22Rv1 (cell line): ENCODE data around the gene ETV7.

Source experiments
- CTCF ChIP-seq: fragments of 450-650 bp; IDR thresholded peaks from 2 replicates; pipeline ENCODE4 v1.5.1; 2017; ENCODE audit warnings: mild to moderate bottlenecking
- ZFX ChIP-seq: fragments of 450-650 bp; IDR thresholded peaks from 2 replicates; pipeline ENCODE4 v1.6.1; 2017; ENCODE audit warnings: antibody characterized with exemption, borderline replicate concordance

DNA sequence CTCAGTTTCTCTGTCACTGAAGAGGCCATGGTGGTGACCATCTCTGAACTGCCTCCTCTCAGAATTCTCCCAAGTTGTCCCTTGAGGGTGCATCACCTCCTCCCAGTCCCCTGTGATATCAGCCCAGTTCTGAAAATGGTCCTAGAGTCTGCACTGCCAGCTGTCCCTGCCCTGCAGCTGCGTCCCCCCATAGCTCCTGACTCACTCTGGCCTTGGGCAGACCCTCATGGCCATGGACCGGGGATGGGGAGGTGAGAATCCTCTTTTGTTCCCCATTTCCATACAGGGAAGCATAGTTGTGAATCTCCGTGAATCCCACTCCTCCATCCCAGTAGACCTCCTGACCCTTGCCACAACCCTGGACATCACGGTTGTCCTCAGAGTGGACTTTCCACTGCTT, 4.5 kb downstream of the ETV7 start:
- no peak for TF ChIP-seq CTCF
- TF ChIP-seq ZFX = no peak
